ENCODE data around the gene PMPCA.

DNA sequence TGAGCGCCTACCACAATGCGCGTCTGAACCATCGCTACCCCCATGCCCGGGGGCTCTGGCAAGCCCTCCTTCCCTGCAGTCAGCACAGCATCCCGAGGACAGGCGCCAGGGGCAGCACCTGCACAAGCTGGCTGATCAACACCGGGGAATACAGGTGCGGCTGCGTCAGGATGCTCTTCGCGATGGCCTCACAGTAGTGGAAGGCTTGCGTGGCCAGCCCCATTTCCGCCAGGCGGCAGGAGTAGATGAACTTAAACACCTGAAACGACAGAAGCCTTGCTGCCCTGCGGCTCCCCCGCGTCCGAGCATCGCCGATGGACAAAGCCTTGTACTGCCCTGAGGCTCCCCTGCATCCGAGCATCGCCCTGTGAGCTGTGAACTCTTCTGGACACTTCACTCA, 46.9 kb downstream of the PMPCA start:
- TF ChIP-seq ZNF423 (tag by site-specific recombination; IDR thresholded peaks at IDR 0.05) (no peak), ZNF174 (tag by site-specific recombination; IDR thresholded peaks at IDR 0.05) (no peak), ZNF138 (tag by site-specific recombination; IDR thresholded peaks at IDR 0.05; ENCODE audit: borderline replicate concordance) (no peak), ZEB2 (tag by site-specific recombination; IDR thresholded peaks at IDR 0.05) (no peak), BCL11A (tag by site-specific recombination; IDR thresholded peaks at IDR 0.05; ENCODE audit: low read depth) (no peak)
- TF ChIP-seq, protein P1, sequence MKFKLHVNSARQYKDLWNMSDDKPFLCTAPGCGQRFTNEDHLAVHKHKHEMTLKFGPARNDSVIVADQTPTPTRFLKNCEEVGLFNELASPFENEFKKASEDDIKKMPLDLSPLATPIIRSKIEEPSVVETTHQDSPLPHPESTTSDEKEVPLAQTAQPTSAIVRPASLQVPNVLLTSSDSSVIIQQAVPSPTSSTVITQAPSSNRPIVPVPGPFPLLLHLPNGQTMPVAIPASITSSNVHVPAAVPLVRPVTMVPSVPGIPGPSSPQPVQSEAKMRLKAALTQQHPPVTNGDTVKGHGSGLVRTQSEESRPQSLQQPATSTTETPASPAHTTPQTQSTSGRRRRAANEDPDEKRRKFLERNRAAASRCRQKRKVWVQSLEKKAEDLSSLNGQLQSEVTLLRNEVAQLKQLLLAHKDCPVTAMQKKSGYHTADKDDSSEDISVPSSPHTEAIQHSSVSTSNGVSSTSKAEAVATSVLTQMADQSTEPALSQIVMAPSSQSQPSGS (tag by site-specific recombination; IDR thresholded peaks at IDR 0.05; ENCODE audit: low read depth): no peak
- TF ChIP-seq, protein P2, sequence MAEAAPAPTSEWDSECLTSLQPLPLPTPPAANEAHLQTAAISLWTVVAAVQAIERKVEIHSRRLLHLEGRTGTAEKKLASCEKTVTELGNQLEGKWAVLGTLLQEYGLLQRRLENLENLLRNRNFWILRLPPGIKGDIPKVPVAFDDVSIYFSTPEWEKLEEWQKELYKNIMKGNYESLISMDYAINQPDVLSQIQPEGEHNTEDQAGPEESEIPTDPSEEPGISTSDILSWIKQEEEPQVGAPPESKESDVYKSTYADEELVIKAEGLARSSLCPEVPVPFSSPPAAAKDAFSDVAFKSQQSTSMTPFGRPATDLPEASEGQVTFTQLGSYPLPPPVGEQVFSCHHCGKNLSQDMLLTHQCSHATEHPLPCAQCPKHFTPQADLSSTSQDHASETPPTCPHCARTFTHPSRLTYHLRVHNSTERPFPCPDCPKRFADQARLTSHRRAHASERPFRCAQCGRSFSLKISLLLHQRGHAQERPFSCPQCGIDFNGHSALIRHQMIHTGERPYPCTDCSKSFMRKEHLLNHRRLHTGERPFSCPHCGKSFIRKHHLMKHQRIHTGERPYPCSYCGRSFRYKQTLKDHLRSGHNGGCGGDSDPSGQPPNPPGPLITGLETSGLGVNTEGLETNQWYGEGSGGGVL (tag by site-specific recombination; IDR thresholded peaks at IDR 0.05): no peak
- TF ChIP-seq, protein P3, sequence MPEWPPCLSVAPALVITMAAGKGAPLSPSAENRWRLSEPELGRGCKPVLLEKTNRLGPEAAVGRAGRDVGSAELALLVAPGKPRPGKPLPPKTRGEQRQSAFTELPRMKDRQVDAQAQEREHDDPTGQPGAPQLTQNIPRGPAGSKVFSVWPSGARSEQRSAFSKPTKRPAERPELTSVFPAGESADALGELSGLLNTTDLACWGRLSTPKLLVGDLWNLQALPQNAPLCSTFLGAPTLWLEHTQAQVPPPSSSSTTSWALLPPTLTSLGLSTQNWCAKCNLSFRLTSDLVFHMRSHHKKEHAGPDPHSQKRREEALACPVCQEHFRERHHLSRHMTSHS (tag by site-specific recombination; IDR thresholded peaks at IDR 0.05): no peak
- TF ChIP-seq, protein P4, sequence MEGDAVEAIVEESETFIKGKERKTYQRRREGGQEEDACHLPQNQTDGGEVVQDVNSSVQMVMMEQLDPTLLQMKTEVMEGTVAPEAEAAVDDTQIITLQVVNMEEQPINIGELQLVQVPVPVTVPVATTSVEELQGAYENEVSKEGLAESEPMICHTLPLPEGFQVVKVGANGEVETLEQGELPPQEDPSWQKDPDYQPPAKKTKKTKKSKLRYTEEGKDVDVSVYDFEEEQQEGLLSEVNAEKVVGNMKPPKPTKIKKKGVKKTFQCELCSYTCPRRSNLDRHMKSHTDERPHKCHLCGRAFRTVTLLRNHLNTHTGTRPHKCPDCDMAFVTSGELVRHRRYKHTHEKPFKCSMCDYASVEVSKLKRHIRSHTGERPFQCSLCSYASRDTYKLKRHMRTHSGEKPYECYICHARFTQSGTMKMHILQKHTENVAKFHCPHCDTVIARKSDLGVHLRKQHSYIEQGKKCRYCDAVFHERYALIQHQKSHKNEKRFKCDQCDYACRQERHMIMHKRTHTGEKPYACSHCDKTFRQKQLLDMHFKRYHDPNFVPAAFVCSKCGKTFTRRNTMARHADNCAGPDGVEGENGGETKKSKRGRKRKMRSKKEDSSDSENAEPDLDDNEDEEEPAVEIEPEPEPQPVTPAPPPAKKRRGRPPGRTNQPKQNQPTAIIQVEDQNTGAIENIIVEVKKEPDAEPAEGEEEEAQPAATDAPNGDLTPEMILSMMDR (tag by site-specific recombination; IDR thresholded peaks at IDR 0.05): no peak
